D341Med (cell line): ENCODE measurements around the gene STUB1.

Experiments
- DNase-seq: peaks from one replicate; pipeline ENCODE4 v3.0.0; 2012; ENCODE audit warnings: low spot score

The STUB1 gene

DNA sequence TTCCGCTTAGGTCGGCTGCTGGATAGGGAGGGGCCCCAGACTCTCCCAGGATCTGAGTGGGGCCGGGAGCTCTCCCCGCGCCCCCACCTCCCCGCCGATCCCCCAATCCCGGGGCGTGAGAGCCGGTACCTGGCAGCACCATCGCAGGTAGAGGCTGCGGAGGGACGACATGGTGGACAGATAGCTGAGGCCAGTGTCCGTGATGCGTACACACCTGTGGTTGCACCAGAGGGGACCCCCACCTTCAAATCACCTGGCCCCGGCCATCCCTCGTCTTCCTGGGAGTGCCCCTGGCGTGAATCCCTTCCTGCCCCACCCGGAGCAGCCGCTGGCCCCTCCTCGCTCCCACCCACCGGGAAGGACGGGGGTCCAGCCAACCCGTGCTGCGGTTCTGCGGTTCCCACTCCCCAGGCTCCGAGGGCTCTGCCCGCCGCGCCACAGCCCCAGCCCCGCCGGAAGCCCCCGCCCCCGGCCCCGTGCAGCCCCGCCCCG lies 14.7 kb downstream of the STUB1 start:
- no peak for DNase-seq

GRCh38 chr16:695355-696089 lies 15.3 kb downstream of the STUB1 start:
- no peak for DNase-seq

DNA sequence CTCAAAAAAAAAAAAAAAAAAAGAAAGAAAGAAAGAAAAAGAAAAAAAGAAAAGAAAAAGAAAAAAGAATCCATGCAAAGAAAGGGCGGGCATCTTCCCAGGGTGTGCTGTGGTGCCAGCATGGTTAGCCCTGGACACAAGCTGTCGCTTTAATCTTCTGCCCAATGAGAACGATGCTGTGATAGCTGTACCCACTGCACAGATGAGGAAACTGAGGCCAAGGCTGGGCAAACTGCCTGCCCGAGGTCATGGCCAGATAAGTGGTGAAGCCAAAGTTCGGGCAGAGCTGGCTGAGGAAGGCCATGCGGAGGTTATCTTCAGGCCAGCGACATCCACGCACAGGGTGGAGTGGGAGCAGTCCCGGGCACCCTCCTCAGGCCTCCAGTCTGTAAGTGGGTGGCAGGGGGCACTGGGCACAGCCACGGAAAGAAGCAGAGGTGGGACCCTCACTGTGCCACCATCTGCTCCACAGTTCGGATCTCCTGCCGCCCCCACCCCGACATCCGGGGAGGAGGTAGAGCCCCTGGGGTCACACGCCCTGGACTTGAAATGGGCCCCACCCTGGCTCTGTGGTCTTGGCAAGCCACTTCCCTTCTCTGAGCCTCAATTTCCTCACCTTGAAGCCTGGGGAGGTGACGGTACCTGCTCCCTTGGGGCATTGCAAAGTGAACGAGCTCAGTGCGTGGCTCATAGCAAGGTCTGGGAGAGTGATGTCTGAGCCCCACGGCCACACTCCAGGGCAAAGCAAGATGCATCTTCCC lies 18.9 kb downstream of the STUB1 start:
- no peak for DNase-seq

GRCh38 chr16:700684-701584 lies 20.7 kb downstream of the STUB1 start:
- DNase-seq = no peak

GRCh38 chr16:702341-702740 lies 22.1 kb downstream of the STUB1 start:
- DNase-seq = no peak

DNA sequence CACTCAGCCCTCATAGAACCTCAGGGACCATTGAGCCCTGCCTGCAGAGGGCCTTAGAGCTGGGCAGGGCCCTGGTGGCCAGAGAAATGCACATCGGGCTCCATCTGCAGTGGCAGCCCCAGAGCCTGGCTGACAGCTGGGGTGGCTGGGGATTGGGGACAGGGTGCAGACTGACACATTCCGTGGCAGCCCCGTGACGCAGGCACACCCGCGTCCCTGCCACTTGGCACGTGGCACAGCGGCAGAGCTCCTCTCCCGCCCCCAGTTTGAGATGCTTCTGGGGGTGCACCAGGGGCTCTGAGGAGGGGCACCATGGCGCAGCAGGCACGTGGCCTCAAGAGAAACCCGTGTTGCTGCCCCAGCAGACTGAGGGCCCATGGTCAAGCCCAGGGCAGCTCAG lies 23.2 kb downstream of the STUB1 start:
- no peak for DNase-seq

DNA sequence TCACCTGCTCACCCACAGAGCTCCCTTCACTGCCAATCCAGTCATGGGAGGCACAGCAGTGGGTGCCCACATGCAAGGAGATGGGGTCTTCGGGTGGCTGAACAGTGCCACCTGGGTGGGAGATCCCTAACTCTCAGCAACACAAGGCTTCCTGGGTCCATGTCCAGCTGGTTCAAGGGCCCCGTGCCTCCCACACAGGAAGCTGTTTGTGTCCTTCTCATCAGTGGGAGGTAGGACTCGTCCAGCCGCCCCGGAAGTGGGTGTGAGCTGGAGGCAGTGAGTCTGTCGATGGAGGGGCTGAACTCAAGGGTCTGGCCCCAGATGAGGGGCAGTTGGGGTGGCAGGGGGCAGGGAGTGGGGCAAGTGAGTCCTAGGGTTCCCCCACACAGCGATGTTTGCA lies 23.8 kb downstream of the STUB1 start:
- no peak for DNase-seq

- peak; percentile 52 for DNase-seq
These were observed 24.6 kb downstream of the STUB1 start for GRCh38 chr16:704552-705380.

DNA sequence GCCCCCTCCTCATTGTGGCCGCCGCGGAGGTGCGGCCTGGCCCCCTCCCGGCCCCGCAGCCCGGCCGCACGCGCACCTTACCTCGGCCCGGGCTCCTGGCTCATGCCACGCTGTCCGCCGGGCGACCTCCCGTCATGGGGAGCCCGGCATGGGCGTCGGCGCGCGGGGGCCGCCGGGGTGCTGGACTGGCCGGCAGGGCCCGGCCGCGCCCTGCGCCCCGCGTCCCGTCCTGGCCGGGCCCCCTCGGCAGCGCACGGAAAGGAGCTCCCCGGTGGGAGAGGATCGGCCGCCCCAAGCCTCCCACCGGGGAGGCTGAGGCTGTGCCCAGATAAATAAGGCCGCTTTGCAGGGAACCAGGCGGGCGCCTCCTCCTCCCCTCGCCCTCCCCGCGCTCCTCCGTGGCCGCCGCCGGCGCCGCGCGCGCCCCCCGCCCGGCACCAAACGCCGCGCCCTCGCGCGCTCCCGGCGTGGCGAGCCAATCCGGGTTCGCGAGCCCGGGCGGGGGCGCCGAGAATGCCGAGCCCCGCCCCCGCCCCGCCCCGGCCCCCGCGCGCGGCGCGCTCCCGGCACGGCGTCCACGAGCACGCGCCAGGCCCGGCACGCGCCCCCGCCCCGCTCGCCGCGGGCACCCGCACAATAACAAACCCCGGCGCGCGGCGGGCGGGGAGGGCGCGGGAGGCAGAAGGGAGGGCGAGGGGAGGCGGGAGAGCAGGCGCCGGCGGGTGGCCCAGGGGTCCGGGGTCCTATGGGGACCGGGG lies 25.4 kb downstream of the STUB1 start, which contains the start of gene FBXL16:
TSS of gene FBXL16 (minus strand) at position 371 of the 758 bp plus-strand sequence. CDS start 8,396 bp downstream, outside the sequence.
- DNase-seq = peak; percentile 97

- DNase-seq = no peak
These were observed 26.2 kb downstream of the STUB1 start for GRCh38 chr16:706189-707061.

DNA sequence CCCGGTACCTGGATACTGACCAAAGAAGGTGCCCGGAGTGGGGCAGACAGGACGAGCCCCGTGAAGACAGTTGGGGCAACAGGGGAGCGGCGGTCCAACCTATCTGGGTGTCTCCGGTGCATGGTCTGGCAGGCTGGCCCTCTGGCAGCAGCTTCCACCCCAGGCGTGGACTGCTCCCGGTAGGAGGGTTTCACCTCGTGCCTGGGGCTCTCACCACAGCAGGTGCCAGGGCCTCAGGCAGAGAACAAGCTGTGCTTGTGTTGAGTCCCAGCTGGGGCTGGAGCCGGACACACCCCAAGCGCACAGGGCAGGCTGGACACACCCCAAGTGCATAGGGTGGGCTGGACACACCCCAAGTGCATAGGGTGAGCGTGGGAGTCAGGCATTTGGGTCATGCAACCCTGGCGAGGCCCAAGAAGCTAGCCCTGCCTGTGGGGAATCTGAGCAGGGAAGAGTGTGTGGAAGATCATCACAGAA lies 26.9 kb downstream of the STUB1 start:
- DNase-seq = no peak

- no peak for DNase-seq
These were observed 27.8 kb downstream of the STUB1 start for GRCh38 chr16:708019-708418.

DNA sequence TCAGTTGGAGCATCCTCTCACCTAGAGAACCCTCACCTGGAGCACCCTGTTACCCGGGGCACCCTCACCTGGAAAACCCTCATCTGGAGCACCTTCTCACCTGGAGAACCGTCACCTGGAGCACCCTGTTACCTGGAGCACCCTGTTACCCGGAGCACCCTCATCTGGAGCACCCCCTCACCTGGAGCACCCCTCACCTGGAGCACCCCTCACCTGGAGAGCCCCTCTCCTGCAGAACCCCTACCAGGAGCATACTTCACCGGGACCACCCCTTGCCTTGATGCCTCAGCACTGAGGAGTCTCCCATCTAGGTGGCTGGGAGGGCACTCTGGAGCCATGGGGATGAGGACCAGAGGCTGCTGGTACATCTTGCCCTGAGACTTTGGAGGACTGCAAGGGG lies 28.7 kb downstream of the STUB1 start:
- DNase-seq = no peak

- DNase-seq = peak; percentile 76
These were observed 29.6 kb downstream of the STUB1 start for GRCh38 chr16:709566-710499.

- DNase-seq = no peak
These were observed 30.4 kb downstream of the STUB1 start for GRCh38 chr16:710500-711075.

- DNase-seq = no peak
These were observed 30.9 kb downstream of the STUB1 start for GRCh38 chr16:711084-711483.

DNA sequence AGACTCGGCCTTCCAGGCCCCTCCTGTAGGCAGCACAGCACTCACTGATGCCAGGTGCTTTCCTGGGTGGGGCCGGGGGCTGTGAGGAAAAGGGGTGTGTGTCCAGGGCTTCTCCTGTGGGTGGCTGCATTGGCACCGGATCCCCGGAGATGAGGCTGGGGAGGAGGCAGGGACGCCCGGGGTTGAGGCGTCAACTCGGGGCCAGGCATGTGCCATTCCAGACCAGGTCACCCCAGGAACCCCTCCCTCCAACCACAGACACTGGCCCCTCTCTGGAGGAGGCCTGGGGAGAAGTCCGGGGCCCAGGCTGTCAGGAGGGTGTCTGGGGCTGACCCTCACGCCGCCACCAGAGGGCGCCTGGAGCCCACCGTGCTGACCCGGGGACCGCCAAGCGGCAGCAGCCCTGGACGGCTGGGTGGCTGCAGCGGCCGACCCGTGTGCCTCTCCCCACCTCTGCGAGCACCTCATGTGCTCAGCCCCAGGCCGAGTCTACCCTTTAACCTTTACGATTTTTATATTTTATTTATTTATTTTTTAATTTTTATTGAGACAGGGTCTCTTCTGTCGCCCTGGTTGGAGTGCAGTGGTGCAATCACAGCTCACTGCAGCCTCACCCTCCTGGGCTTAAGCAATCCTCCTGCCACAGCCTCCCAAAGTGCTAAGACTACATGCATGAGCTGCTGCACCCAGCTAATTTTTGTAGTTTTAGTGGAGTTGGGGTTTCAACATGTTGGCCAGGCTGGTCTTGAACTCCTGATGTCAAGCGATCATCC lies 31.5 kb downstream of the STUB1 start:
- peak; percentile 86 for DNase-seq
